ENCODE results near the gene SRBD1.

DNA sequence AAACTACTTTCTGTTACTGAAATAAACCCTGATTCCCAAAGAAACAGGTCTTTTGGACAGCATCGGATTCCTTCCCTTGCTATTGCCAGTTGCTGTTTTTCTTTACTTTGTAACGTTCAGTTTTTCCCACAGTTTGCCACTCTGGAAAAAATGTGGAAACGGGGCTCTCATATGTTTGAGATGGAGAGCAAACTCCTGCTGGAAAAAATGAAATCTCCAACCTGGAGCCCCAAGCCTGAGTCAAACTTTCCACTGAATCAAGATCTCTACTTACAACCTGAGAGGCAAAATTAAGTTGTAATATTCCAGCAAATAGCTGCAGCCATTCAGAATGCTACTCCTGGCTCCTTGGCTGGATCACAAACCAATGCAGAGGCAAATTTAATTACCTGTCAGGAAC is 270.7 kb downstream of the SRBD1 start:
- TF ChIP-seq, protein P1, sequence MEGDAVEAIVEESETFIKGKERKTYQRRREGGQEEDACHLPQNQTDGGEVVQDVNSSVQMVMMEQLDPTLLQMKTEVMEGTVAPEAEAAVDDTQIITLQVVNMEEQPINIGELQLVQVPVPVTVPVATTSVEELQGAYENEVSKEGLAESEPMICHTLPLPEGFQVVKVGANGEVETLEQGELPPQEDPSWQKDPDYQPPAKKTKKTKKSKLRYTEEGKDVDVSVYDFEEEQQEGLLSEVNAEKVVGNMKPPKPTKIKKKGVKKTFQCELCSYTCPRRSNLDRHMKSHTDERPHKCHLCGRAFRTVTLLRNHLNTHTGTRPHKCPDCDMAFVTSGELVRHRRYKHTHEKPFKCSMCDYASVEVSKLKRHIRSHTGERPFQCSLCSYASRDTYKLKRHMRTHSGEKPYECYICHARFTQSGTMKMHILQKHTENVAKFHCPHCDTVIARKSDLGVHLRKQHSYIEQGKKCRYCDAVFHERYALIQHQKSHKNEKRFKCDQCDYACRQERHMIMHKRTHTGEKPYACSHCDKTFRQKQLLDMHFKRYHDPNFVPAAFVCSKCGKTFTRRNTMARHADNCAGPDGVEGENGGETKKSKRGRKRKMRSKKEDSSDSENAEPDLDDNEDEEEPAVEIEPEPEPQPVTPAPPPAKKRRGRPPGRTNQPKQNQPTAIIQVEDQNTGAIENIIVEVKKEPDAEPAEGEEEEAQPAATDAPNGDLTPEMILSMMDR (IDR thresholded peaks at IDR 0.05; ENCODE audit: poor library complexity, severe bottlenecking), result no peak
- TF ChIP-seq, protein P2, sequence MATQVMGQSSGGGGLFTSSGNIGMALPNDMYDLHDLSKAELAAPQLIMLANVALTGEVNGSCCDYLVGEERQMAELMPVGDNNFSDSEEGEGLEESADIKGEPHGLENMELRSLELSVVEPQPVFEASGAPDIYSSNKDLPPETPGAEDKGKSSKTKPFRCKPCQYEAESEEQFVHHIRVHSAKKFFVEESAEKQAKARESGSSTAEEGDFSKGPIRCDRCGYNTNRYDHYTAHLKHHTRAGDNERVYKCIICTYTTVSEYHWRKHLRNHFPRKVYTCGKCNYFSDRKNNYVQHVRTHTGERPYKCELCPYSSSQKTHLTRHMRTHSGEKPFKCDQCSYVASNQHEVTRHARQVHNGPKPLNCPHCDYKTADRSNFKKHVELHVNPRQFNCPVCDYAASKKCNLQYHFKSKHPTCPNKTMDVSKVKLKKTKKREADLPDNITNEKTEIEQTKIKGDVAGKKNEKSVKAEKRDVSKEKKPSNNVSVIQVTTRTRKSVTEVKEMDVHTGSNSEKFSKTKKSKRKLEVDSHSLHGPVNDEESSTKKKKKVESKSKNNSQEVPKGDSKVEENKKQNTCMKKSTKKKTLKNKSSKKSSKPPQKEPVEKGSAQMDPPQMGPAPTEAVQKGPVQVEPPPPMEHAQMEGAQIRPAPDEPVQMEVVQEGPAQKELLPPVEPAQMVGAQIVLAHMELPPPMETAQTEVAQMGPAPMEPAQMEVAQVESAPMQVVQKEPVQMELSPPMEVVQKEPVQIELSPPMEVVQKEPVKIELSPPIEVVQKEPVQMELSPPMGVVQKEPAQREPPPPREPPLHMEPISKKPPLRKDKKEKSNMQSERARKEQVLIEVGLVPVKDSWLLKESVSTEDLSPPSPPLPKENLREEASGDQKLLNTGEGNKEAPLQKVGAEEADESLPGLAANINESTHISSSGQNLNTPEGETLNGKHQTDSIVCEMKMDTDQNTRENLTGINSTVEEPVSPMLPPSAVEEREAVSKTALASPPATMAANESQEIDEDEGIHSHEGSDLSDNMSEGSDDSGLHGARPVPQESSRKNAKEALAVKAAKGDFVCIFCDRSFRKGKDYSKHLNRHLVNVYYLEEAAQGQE (IDR thresholded peaks at IDR 0.05; ENCODE audit: borderline replicate concordance), result no peak
- TF ChIP-seq POLR2AphosphoS5 (IDR thresholded peaks at IDR 0.05) (no peak), EZH2 (IDR thresholded peaks at IDR 0.05; ENCODE audit: borderline replicate concordance, insufficient read depth, low read length, poor library complexity, severe bottlenecking) (no peak)

Data from neural cell (in vitro differentiated cells).